C4-2B (cell line): Measurements from ENCODE around the gene ARRDC4.

Experiments
- ZFX ChIP-seq: fragments of 450-650 bp; IDR thresholded peaks from 2 replicates; pipeline ENCODE4 v1.6.1; 2017
- TF ChIP-seq, protein P1 (sequence below): fragments of 450-650 bp; conservative IDR thresholded peaks from 2 replicates; pipeline ENCODE4 v1.5.1; 2017; ENCODE audit warnings: mild to moderate bottlenecking

DNA sequence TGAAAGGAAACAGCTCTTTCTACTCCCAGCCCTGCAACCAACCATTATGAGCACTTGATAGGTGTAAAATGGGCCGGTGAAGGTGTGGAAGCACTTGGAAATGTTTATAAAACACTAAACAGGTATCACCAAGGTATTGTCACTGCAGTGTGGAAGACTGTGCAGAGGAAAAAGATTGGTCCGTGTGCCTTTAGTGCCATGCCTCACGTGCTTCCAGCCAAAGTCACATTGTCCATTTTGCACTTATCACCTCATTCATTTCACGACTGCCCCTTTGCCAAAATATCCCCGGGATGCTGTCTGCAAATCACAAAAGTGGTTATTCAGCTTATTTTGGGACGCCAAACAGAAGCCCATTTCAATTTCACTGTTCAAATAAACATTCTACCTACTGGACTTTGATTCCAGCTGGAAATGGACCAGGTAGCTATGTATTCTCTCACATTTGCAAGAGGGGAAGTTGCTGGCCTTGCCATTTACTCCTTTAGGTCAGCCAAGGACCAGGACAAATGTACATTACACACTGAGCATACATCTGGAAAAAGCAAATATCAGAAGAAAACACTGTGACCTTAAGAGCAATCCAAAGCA lies 58.4 kb downstream of the ARRDC4 start:
- TF ChIP-seq, protein P1, sequence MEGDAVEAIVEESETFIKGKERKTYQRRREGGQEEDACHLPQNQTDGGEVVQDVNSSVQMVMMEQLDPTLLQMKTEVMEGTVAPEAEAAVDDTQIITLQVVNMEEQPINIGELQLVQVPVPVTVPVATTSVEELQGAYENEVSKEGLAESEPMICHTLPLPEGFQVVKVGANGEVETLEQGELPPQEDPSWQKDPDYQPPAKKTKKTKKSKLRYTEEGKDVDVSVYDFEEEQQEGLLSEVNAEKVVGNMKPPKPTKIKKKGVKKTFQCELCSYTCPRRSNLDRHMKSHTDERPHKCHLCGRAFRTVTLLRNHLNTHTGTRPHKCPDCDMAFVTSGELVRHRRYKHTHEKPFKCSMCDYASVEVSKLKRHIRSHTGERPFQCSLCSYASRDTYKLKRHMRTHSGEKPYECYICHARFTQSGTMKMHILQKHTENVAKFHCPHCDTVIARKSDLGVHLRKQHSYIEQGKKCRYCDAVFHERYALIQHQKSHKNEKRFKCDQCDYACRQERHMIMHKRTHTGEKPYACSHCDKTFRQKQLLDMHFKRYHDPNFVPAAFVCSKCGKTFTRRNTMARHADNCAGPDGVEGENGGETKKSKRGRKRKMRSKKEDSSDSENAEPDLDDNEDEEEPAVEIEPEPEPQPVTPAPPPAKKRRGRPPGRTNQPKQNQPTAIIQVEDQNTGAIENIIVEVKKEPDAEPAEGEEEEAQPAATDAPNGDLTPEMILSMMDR, result no peak
- TF ChIP-seq ZFX, result no peak
